HG02938 (cell line): ENCODE measurements around the gene UIMC1.

Source experiments
- ATAC-seq: cut with Tn5 transposase; IDR thresholded peaks from one replicate; pipeline ENCODE4 v1.9.1; 2021; ENCODE audit warnings: mild to moderate bottlenecking, moderate library complexity; ENCODE audit not compliant: unreplicated experiment

The UIMC1 gene

GRCh38 chr5:176956756-176957155, 49.8 kb downstream of the UIMC1 start:
- no peak for ATAC-seq

GRCh38 chr5:176955895-176956294, 50.7 kb downstream of the UIMC1 start:
- ATAC-seq = no peak

GRCh38 chr5:176954050-176954449, 52.5 kb downstream of the UIMC1 start:
- ATAC-seq = no peak

GRCh38 chr5:176952531-176953193, 53.9 kb downstream of the UIMC1 start:
- no peak for ATAC-seq

- ATAC-seq = no peak
These were observed 58.1 kb downstream of the UIMC1 start for GRCh38 chr5:176948458-176948857.

GRCh38 chr5:176947847-176948246, 58.7 kb downstream of the UIMC1 start:
- no peak for ATAC-seq

GRCh38 chr5:176944268-176944667, 62.3 kb downstream of the UIMC1 start:
- ATAC-seq = no peak

- no peak for ATAC-seq
These were observed 62.8 kb downstream of the UIMC1 start for GRCh38 chr5:176943816-176944215.

- no peak for ATAC-seq
These were observed 64.6 kb downstream of the UIMC1 start for GRCh38 chr5:176941951-176942350.

- ATAC-seq = no peak
These were observed 68.1 kb downstream of the UIMC1 start for GRCh38 chr5:176938472-176938871.

GRCh38 chr5:176935017-176935416, 71.6 kb downstream of the UIMC1 start:
- no peak for ATAC-seq

- ATAC-seq = no peak
These were observed 72.2 kb downstream of the UIMC1 start for GRCh38 chr5:176934309-176934930.

GRCh38 chr5:176929654-176930053, 76.9 kb downstream of the UIMC1 start:
- no peak for ATAC-seq

GRCh38 chr5:176927562-176927961, 79.0 kb downstream of the UIMC1 start:
- ATAC-seq = no peak

- ATAC-seq = no peak
These were observed 83.8 kb downstream of the UIMC1 start for GRCh38 chr5:176922817-176923216.

- ATAC-seq = no peak
These were observed 84.9 kb downstream of the UIMC1 start for GRCh38 chr5:176921714-176922113.

- no peak for ATAC-seq
These were observed 88.0 kb downstream of the UIMC1 start for GRCh38 chr5:176918613-176919012.

GRCh38 chr5:176916337-176916736, 90.2 kb downstream of the UIMC1 start:
- ATAC-seq = no peak

GRCh38 chr5:176915906-176916305, 90.7 kb downstream of the UIMC1 start:
- no peak for ATAC-seq

GRCh38 chr5:176912115-176912514, 94.5 kb downstream of the UIMC1 start:
- no peak for ATAC-seq

GRCh38 chr5:176908675-176909368, 97.8 kb downstream of the UIMC1 start:
- no peak for ATAC-seq

GRCh38 chr5:176906796-176907195, 99.8 kb downstream of the UIMC1 start:
- no peak for ATAC-seq
